GM19467 (cell line): ENCODE data around the gene BEST2.
"Not testable (repeated sequence)": the region's sequence is repeated elsewhere in the genome, so short reads cannot be mapped to it uniquely, and the experiment has no call there.

ENCODE experiments used
- ATAC-seq: cut with Tn5 transposase; IDR thresholded peaks from one replicate; pipeline ENCODE4 v1.9.1; 2021; ENCODE audit warnings: mild to moderate bottlenecking, moderate library complexity; ENCODE audit not compliant: unreplicated experiment

Gene BEST2

DNA sequence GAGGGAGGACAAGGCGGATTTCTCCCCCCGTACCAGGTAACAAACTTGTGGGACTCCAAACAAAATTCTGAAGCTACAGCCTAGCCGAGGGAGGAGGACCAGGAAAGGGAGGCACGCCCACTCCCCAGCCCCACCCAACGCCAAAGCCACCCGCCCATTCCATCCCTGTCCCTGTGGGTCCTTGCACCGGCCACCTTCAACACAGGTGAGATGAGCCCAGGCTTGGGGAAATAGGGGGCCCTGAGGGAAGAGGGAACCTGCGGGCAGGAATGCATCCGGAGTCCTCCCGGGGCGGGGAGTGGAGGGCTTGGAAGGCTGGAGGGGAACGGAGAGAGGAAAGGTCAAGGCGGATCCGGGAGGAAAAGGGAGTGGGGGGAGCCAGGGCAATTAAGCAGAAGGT lies at the start of gene BEST2:
Gene BEST2, plus strand, starts transcription at position 157 of the 400 bp plus-strand sequence. CDS start 802 bp downstream, outside the sequence.
- ATAC-seq: no peak

GRCh38 chr19:12703046-12703445 lies 48.5 kb upstream of the BEST2 start:
- ATAC-seq: no peak

GRCh38 chr19:12705169-12705568 lies 46.4 kb upstream of the BEST2 start:
- no peak for ATAC-seq

DNA sequence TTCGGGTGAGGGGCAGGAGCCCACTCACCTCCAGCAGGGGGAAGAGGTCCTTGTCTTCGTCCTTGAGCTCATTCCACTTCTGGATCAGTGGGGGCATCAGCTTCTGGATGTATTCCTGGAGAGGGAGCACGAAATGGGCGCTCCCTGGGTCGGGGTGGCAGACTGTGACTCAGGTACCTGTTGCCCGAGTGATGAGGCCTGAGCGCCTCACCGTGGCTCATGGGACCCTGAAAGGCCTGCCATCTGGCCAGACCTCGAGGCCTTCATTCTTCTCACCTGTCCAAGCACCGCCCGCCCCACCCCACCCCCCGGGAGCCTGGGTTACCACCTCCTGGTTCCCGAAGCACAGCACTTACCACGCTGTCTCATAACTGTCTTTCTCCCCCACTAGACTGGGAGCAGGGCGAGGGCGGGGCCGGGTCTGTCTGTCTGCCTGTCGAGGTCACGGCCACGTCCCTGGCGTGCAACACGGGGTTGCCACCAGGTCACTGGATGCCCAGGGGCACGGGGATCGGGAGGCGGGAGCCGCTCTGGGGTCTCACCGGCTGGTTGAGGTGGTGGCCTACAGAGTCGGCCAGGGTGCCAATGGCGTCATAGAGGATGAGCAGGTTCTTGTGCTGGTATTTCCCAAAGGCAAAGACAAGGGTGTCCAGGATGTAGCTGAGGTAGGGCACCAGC lies 45.8 kb upstream of the BEST2 start:
- no peak for ATAC-seq

- ATAC-seq: no peak
Observed at GRCh38 chr19:12706332-12706718, 45.3 kb upstream of the BEST2 start.

DNA sequence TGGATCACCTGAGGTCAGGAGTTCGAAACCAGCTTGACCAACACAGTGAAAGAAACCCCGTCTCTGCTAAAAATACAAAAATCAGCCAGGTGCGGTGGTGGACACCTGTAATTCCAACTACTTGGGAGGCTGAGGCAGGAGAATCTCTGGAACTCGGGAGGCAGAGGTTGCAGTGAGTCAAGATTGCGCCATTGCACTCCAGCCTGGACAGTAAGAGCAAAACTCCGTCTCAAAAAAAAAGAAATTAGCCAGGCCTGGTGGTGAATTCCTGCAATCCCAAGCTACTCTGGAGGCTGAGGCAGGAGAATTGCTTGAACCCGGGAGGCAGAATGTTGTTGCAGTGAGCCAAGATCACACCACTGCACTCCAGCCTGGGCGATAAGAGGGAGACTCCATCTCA lies 43.0 kb upstream of the BEST2 start:
- no peak for ATAC-seq

DNA sequence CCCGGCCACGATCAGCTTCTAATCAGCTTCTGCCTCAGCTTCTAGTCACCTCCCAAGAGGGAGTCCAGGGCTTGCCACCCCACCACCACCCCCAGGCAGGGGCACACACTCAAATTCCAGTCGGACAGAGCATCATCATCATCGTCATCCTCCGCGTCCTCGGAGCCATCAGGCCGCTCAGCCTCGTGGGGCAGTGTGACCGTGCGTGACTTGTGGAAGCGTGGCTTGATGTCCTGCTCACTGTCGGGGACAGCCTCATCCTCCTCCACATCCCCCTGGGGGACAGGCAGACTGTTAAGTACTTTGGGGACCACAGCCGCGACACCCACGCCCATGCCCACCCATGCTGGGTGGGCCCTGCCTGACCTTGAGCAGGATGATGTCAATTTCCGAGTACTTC lies 40.4 kb upstream of the BEST2 start:
- no peak for ATAC-seq

DNA sequence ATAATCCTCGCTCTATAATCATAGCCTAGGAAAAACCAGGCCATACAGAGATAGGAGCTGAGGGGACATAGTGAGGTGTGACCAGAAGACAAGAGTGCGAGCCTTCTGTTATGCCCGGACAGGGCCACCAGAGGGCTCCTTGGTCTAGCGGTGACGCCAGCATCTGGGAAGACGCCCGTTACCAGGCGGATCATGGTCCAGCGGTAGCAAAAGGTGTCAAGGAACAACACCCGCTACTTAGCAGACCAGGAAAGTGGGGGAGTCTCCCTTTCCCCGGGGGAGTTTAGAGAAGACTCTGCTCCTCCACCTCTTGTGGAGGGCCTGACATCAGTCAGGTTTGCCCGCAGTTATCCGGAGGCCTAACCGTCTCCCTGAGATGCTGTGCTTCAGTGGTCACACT lies 39.5 kb upstream of the BEST2 start:
- ATAC-seq: not testable (repeated sequence)

DNA sequence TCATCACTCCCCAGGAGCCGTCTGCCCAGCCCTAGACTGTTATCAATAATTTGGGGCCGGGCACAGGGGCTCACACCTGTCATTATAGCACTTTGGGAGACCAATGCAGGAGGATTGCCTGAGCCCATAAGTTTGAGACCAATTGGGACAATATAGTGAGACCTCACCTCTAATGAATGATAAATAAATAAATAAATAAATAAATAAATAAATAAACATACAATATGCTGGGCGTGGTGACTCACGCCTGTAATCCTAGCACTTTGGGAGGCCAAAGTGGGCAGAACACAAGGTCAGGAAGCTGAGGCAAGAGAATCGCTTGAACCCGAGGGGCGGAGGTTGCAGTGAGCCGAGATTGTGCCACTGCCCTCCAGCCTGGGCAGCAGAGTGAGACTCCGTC lies 38.3 kb upstream of the BEST2 start:
- ATAC-seq: not testable (repeated sequence)

GRCh38 chr19:12715102-12715501 lies 36.5 kb upstream of the BEST2 start:
- no peak for ATAC-seq

GRCh38 chr19:12715929-12716328 lies 35.7 kb upstream of the BEST2 start:
- no peak for ATAC-seq

GRCh38 chr19:12720296-12720695 lies 31.3 kb upstream of the BEST2 start:
- no peak for ATAC-seq

- no peak for ATAC-seq
Observed at GRCh38 chr19:12720851-12721655, 30.5 kb upstream of the BEST2 start.

- ATAC-seq: peak; percentile 23
Observed at GRCh38 chr19:12721656-12722565, 29.7 kb upstream of the BEST2 start.

- ATAC-seq: peak; percentile 62
Observed at GRCh38 chr19:12722566-12723380, 28.8 kb upstream of the BEST2 start.

- no peak for ATAC-seq
Observed at GRCh38 chr19:12723381-12723640, 28.3 kb upstream of the BEST2 start.

DNA sequence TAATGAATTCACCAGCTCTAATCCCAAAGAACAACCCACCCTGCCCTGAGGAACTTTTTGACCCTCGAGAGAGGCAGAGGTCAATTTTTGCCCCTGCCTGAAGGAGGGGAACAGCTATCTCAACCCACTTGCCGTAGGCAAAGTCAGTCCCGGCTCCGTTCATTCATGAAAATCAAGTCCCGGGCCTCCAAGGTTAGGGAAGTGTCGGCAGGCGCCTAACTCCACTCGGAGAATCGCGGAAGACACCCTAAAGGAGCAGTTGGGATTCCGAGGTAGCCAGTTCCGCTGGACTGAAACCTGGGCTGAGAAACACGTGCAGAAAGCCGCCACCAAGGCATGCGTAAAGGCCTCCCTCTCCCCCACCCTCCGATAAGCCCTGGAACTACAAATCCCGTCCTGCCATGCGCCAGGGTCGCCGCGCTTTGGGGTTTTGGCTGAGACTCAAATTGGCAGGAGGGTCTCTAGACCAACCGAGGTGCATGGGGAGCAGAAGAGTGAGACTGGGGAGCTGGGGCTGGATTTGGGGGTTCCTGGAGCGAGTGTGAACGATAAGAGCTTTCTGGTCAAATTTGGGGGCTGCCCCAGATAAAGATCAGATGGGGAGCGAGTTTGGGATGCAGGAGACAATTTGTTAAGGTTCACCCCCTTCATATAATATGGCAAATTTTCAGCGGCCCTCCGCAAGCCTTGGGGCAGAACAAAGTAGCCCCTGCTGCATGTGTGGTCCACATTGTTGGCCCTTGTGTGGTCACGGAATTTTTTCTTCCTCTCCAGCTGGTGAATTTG lies 27.8 kb upstream of the BEST2 start, which contains the start of gene TNPO2:
Gene TNPO2, minus strand, starts transcription at position 292 of the 786 bp plus-strand sequence. CDS start 2,955 bp downstream, outside the sequence.
- no peak for ATAC-seq

- ATAC-seq: not testable (repeated sequence)
Observed at GRCh38 chr19:12725612-12726011, 26.0 kb upstream of the BEST2 start.

DNA sequence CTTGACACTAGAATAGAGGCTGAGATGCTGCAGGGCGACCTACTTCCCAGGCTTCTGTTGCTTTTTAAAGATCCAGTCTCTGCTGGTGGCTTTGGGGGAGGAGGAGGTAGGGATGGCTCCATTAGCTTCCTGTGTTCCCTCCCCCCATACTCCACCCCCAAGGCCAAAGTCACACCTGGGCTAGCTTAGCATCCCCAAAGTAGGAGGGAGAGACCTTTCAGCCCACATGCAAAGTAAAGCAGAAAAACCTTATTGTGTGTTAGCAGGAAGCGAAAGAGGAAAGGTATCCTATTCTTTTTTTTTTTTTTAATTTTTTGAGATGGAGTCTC lies 24.6 kb upstream of the BEST2 start:
- no peak for ATAC-seq
